MM.1S (cell line): ENCODE results near the gene TRIM77.
"Not testable (repeated sequence)": the region's sequence is repeated elsewhere in the genome, so short reads cannot be mapped to it uniquely, and the experiment has no call there.

Source experiments
- CTCF ChIP-seq: fragments of 300-600 bp; sonication (generic); IDR thresholded peaks from 2 replicates; pipeline ENCODE4 v1.5.1; 2016; ENCODE audit warnings: antibody characterized with exemption, low read length, mixed read lengths
- EZH2 ChIP-seq: fragments of 300-600 bp; sonication (generic); optimal IDR thresholded peaks from 2 replicates; pipeline ENCODE3; 2017; ENCODE audit warnings: low read depth, mild to moderate bottlenecking, antibody characterized with exemption, low read length, mixed read lengths

- TF ChIP-seq EZH2, CTCF: not testable (repeated sequence)
These were observed 36.7 kb upstream of the TRIM77 start for GRCh38 chr11:89673380-89673779.
